Measurements from ENCODE around the gene TMEM201. TPM values are rescaled to one million over a fixed set of nuclear protein-coding genes. Genes with fewer than 3 reads are reported as not detected.

TMEM201 gene
- 15.7 and 20.2 TPM in 2 replicates for total RNA-seq

GRCh38 chr1:9588551-9589143, at the start of gene TMEM201:
TSS of gene TMEM201 (plus strand) at chr1:9588911. CDS start at chr1:9588931, 20 bp downstream.

GRCh38 chr1:9539165-9539828, 49.4 kb upstream of the TMEM201 start, which contains the start of gene SLC25A33:
TSS of gene SLC25A33 (plus strand) at chr1:9539465. CDS start at chr1:9539692, 227 bp downstream.

GRCh38 chr1:9651565-9652378, 63.1 kb downstream of the TMEM201 start, which contains the start of gene PIK3CD:
TSS of gene PIK3CD (plus strand) at chr1:9651731. CDS start at chr1:9710456, 58,725 bp downstream.

Other genes with a start within 250 kb of the TMEM201 start
- gene SLC25A33, start 49.4 kb upstream of the TMEM201 start, total RNA-seq = 4.7 and 7.0 TPM in 2 replicates
- 19.6 and 32.4 TPM in 2 replicates for gene PIK3CD, start 62.8 kb downstream of the TMEM201 start, total RNA-seq
- gene CLSTN1, start 235.1 kb downstream of the TMEM201 start, total RNA-seq = 106 and 128 TPM in 2 replicates